ENCODE data around the gene WDHD1. TPM values are rescaled to one million over a fixed set of nuclear protein-coding genes. Genes with fewer than 3 reads are reported as not detected.
"Not testable (repeated sequence)": the region's sequence is repeated elsewhere in the genome, so short reads cannot be mapped to it uniquely, and the experiment has no call there.

The WDHD1 gene
- total RNA-seq, 2 experiments from 2014 or later: 33.5 to 60.3 TPM

DNA sequence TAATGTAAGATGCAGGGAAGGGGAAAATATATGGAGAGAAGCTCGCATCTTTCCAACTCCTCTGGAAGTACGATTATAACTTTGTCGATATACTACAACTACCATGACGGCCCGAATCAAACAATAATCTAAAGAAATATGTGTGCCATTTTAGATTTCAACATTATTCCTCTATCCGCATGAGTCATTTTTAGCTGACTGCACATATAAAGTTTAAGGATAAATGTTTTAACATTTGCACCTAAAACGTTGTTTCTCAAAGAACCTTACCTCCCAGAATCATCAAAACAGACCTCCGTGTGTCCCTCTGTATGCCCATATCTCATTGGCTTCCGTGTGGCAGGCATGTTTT, 482 bp downstream of the WDHD1 start:
- BruUV-seq (replicated peaks): TSS peak; percentile 76
- POLR2A ChIA-PET: interaction anchor here (1.1 to 3.6 kb wide), 9 partner anchors 11 to 57 kb away, joined by 3 to 19 read pairs (median 5); partner anchors contain the start of gene MAPK1IP1L
- CTCF ChIA-PET (ENCODE audit: unreplicated experiment): interaction anchor here (0.7 to 0.8 kb wide), 2 partner anchors 24 to 25 kb away, joined by 3 read pairs; partner anchors contain the start of gene MAPK1IP1L

DNA sequence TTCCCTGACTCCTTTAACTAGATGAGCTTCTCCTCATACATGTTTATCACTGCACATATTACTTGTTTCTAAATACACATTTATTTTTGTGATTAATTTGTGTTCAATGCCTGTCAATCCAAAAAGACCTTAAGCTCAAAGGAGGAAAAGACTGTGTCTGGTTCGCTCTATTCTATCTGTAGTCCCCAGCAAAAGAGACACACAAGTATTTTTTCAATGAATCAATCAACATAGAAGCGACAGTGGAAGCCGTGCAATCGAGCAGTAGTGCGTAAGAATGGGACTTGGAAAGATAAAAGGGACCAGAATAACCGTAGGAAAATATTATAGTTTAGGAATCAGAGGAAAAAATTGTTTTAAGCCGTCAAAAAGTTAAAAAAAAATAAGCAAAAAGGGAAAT, 951 bp downstream of the WDHD1 start:
- no peak overlapping the region; the same call in 1 of the 2 replicates for H2AFZ ChIP-seq (ENCODE audit: low read length)
- peaks cover 29% of the 10 kb centered on the region for H3K4me1 ChIP-seq (ENCODE audit: insufficient read depth, low read length, poor library complexity, severe bottlenecking)
- peaks cover 77% of the 10 kb centered on the region for H3K79me2 ChIP-seq (ENCODE audit: insufficient read depth, low read depth, low read length)
- no peaks in the 10 kb centered on the region for H3K9me2 ChIP-seq (ENCODE audit: insufficient read depth, low read length)
- TF ChIP-seq, protein P1, sequence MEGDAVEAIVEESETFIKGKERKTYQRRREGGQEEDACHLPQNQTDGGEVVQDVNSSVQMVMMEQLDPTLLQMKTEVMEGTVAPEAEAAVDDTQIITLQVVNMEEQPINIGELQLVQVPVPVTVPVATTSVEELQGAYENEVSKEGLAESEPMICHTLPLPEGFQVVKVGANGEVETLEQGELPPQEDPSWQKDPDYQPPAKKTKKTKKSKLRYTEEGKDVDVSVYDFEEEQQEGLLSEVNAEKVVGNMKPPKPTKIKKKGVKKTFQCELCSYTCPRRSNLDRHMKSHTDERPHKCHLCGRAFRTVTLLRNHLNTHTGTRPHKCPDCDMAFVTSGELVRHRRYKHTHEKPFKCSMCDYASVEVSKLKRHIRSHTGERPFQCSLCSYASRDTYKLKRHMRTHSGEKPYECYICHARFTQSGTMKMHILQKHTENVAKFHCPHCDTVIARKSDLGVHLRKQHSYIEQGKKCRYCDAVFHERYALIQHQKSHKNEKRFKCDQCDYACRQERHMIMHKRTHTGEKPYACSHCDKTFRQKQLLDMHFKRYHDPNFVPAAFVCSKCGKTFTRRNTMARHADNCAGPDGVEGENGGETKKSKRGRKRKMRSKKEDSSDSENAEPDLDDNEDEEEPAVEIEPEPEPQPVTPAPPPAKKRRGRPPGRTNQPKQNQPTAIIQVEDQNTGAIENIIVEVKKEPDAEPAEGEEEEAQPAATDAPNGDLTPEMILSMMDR (conservative IDR thresholded peaks at IDR 0.05; ENCODE audit: low read length): no peak
- TF ChIP-seq EZH2phosphoT487 (IDR thresholded peaks at IDR 0.05; ENCODE audit: borderline replicate concordance, low read depth, low read length): no peak
- peak overlapping the region; percentile 75 for H3K27ac ChIP-seq (ENCODE audit: low read depth, low read length, poor library complexity, severe bottlenecking)
- H4K20me1 ChIP-seq (ENCODE audit: insufficient read depth, low read length): peaks cover 17% of the 10 kb centered on the region; the same call in 1 of the 2 replicates
- no peak for DNase-seq (ENCODE audit: low spot score)
- POLR2A ChIA-PET: interaction anchor here (0.6 to 3.6 kb wide), 9 partner anchors 11 to 1562 kb away, joined by 3 to 19 read pairs (median 5); partner anchors contain the start of gene MAPK1IP1L
- CTCF ChIA-PET (ENCODE audit: unreplicated experiment): no interaction called here
- intact Hi-C loops (cut with micrococcal nuclease; ENCODE audit: unreplicated experiment): no loop called here
- no peaks in the 10 kb centered on the region for H3K9me3 ChIP-seq (ENCODE audit: low read length)
- peaks cover 44% of the 10 kb centered on the region for H3K36me3 ChIP-seq (ENCODE audit: insufficient read depth, low read length)
- H3K4me3 ChIP-seq (ENCODE audit: low read depth, low read length, poor library complexity, severe bottlenecking): peak overlapping the region; percentile 81
- no TSS peak for BruUV-seq (replicated peaks)
- peak overlapping the region; percentile 96 for H3K4me2 ChIP-seq (ENCODE audit: low read length)

More for the DNA sequence above, 482 bp downstream of the WDHD1 start:
- H3K4me2 ChIP-seq (ENCODE audit: low read length): peak overlapping the region; percentile 96
- H3K4me1 ChIP-seq (ENCODE audit: insufficient read depth, low read length, poor library complexity, severe bottlenecking): peaks cover 33% of the 10 kb centered on the region
- no peak for DNase-seq (ENCODE audit: low spot score)
- peaks cover 43% of the 10 kb centered on the region for H3K36me3 ChIP-seq (ENCODE audit: insufficient read depth, low read length)
- no peaks in the 10 kb centered on the region for H3K9me3 ChIP-seq (ENCODE audit: low read length)
- peaks cover 78% of the 10 kb centered on the region for H3K79me2 ChIP-seq (ENCODE audit: insufficient read depth, low read depth, low read length)
- TF ChIP-seq EZH2phosphoT487 (IDR thresholded peaks at IDR 0.05; ENCODE audit: borderline replicate concordance, low read depth, low read length): no peak
- TF ChIP-seq, protein P1 (conservative IDR thresholded peaks at IDR 0.05; ENCODE audit: low read length): no peak
- peaks cover 21% of the 10 kb centered on the region for H4K20me1 ChIP-seq (ENCODE audit: insufficient read depth, low read length)
- peak overlapping the region; percentile 67 for H2AFZ ChIP-seq (ENCODE audit: low read length)
- H3K9me2 ChIP-seq (ENCODE audit: insufficient read depth, low read length): no peaks in the 10 kb centered on the region
- H3K4me3 ChIP-seq (ENCODE audit: low read depth, low read length, poor library complexity, severe bottlenecking): peak overlapping the region; percentile 81
- H3K27ac ChIP-seq (ENCODE audit: low read depth, low read length, poor library complexity, severe bottlenecking): peak overlapping the region; percentile 75
- intact Hi-C loops (cut with micrococcal nuclease; ENCODE audit: unreplicated experiment): no loop called here

DNA sequence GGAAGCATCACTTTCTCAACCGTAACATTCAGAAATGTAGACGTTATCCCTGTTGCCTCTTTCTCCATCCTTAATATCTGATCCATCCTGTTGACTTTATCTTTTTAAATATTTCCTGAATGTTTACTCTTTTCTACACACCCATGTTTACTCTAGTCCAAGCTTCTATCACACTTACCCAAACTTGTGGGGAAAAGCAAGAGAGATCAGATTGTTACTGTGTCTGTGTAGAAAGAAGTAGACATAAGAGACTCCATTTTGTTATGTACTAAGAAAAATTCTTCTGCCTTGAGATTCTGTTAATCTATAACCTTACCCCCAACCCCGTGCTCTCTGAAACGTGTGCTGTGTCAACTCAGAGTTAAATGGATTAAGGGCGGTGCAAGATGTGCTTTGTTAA, 2.5 kb downstream of the WDHD1 start:
- BruUV-seq (replicated peaks): not testable (repeated sequence)

More for the DNA sequence above, 2.5 kb downstream of the WDHD1 start:
- POLR2A ChIA-PET; H3K4me3 ChIP-seq (ENCODE audit: low read depth, low read length, poor library complexity, severe bottlenecking); H3K27ac ChIP-seq (ENCODE audit: low read depth, low read length, poor library complexity, severe bottlenecking); H3K9me2 ChIP-seq (ENCODE audit: insufficient read depth, low read length); CTCF ChIA-PET (ENCODE audit: unreplicated experiment); DNase-seq (ENCODE audit: low spot score); H4K20me1 ChIP-seq (ENCODE audit: insufficient read depth, low read length); intact Hi-C loops (cut with micrococcal nuclease; ENCODE audit: unreplicated experiment); H3K9me3 ChIP-seq (ENCODE audit: low read length); H3K4me2 ChIP-seq (ENCODE audit: low read length); H2AFZ ChIP-seq (ENCODE audit: low read length): not testable (repeated sequence)
- peaks cover 56% of the 10 kb centered on the region for H3K36me3 ChIP-seq (ENCODE audit: insufficient read depth, low read length)
- H3K79me2 ChIP-seq (ENCODE audit: insufficient read depth, low read depth, low read length): peaks cover 77% of the 10 kb centered on the region
- peaks cover 17% of the 10 kb centered on the region for H3K4me1 ChIP-seq (ENCODE audit: insufficient read depth, low read length, poor library complexity, severe bottlenecking)
